Right ventricle myocardium inferior (tissue), 1 donor: Measurements from ENCODE around the gene DGCR2. TPM values are rescaled to one million over a fixed set of nuclear protein-coding genes. Genes with fewer than 3 reads are reported as not detected.
A peak's percentile ranks its signal among the peaks of the same experiment; 100 is the strongest.

ENCODE experiments used
- ATAC-seq: fragments of 200-7000 bp; cut with Tn5 transposase; one replicate; pipeline ENCODE4 v1.9.1; 2020; ENCODE audit warnings: mild to moderate bottlenecking, moderate library complexity
- DNase-seq: peaks from one replicate; pipeline ENCODE4 v3.0.0; 2021; ENCODE audit errors: missing footprints
- intact Hi-C: fragments of 100-400 bp; cut with DNase I; formaldehyde crosslinking; loops from one replicate; pipeline ENCODE4 v1.11.0; 2022
- total RNA-seq: library from RNA; stranded (reverse); fragmentation: NEBNext Ultra II Directional; extraction: Animal tissue kit (Norgen Biotek cat#: 25700); gene quantifications from one replicate; pipeline ENCODE4 v1.2.1, GENCODE V29; 2021
- donor health status: DM: no; HTN: yes; CAD: no; lungs with severe emphysema.

Gene DGCR2
- total RNA-seq, 1 donor from 2014 or later, result 29.9 TPM

DNA sequence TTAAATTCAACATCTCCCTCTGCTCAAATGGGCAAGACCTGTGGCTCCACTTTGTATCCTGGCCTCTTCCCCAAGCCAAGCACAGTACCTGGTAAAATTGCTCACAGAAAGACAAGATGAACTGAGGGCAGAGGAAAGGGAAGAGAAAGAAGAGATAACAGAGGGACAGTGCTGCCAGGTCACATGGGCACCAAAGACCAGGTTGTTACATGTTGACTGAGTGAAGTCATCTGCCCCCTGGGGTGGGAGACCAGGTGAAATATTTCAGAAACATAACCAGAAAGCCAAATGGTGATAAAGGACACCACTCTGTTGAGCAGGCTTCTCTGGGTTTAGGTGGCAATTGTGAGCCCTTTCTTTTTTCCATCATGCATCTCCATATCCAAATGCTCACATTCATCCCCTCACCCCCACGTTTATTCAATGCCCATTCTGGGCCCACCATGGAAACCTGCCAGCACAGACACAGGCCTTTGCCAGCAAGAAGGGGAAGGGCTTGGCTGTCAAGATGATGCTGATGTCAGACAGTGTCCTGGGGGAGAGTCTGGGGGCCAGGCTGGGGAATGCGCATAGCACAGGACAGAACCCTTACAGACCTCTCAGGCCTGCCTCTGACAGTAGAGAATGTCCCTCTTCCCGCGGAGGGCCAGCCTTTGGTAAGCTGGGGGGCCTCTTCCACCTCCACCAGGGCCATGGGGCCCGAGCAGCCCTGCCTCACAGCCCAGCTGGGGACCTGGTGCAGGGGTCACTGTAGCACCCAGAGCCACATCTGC lies 51.6 kb downstream of the DGCR2 start:
- DNase-seq (no peak), ATAC-seq (no peak)
- intact Hi-C loops, result no loop called here

DNA sequence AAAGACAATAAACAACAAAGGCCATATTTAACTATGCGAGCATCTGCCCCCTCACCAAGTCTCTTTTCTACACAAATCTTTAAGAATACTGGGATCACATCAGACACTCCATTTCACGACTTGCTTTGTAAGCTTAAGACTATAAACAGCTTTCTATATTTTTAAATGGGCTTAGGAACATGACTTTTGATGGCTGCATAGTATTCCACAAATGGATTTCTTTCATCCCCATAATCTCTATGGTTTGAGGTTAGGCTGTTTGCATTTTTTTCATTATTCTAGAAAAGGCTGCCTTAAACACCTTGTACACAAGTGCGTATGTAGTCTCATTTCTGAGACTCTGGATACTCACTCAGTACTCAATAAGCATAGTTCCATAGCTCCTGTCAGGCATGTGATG lies 52.8 kb downstream of the DGCR2 start:
- ATAC-seq (no peak), DNase-seq (no peak)
- intact Hi-C loops, result no loop called here

DNA sequence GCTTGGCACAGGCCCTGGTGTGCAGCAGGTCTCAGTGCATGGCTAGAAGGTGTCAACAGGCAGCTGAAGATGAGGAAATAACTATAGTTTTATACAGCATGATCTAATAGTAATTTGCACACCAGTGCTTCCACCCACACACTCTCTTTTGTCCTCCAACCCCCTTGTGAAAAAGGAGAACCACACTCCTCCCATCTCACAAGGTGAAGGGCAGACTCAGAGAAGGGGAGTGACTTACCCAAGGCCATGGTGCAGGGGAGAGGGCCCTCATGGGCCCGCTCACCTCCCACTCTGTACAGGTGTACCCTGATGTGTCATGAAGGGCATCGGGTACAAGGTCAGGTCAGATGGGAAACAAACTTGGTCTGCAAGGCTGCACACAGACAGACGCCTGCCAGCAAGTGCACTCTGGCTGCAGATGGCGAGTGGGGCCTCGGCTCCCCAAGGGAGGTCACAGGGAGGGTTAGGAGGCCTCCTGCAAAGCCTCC lies 53.4 kb downstream of the DGCR2 start:
- no peak for ATAC-seq

DNA sequence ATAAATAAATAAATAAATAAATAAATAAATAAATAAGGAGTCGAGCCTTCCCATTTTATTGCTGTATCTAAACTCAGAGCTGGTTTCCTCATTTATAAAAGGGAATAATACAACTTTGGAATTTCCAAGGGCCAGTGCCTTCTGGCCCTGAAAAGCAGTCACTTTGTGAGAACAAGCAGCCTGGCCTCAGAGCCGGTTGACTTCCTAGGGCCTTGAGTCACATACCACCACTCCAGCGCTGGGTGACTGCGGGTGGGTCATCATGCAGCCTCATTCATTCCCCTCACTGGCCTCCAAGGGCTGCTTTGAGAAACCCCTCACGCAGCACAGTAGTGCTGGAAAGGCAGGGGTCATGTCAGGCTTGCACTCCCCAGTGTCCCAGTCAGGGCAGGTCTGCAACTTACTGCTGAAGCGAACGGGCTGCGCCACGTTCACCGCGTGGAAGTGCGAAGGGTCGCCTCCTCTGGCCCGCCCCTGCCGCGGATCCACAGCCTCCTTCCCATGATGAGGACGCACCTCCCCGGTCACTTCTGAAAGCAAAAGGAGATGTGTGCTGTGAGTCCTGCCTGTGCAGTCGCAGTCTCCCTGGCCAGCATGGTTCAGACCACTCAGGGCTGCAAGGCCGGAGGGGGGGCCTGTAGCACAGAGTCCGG lies 54.4 kb downstream of the DGCR2 start:
- intact Hi-C loops, result no loop called here
- DNase-seq (no peak), ATAC-seq (no peak)

More for the DNA sequence above, 53.4 kb downstream of the DGCR2 start:
- DNase-seq, result no peak
- intact Hi-C loops, result no loop called here

DNA sequence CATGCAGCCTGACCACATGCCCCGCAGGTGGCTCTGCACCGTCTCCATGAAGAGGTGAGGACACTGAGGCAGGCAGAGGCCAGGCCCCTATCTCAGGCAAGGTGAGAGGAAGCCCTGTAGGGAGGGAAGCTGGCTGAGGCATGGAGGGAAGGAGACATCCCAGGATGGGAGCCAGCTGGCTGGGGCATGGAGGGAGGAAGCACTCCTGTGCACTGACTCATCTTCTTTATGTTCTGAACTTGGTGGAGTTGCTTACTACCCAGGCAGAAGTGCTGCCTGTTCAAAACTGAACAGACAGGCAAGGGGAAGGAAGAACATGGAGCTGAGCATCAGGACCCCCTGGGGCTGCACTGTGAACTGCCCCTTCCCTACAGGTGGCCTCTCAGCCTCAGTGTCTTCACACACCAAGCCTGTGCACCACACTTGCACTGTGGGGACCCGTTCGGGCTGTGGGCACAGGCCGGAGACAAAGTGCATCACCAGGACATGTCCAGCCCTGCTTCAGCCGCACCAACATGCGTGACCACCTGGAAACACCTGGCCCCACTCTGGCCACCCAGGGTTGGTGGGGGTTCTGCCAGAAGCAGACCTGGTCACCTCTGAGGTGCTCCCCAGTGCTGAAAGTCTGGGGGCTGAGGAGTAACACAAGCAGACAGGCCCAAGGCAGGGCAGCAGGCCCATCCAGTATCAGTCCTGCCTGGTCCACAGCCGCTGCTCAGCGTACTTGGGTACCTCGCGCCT lies 55.5 kb downstream of the DGCR2 start:
- no peak for ATAC-seq
- intact Hi-C loops, result no loop called here
- DNase-seq, result no peak

DNA sequence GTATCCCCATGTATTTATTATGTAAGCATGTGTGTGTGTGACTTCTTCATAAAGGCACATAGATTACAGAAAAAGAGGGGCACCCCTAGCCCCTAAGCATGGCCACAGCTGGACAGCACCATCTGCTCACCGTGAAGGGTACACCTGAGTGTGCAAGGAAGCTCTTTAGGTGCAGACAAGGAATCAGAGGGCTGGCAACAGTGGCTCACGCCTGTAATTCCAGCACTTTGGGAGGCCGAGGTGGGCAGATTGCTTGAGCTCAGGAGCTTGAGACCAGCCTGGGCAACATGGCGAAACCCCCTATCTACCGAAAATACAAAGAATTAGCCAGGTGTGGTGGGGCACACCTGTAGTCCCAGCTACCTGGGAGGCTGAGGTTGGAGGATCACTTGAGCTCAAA lies 56.3 kb downstream of the DGCR2 start:
- ATAC-seq (no peak), DNase-seq (no peak)
- intact Hi-C loops, result no loop called here

DNA sequence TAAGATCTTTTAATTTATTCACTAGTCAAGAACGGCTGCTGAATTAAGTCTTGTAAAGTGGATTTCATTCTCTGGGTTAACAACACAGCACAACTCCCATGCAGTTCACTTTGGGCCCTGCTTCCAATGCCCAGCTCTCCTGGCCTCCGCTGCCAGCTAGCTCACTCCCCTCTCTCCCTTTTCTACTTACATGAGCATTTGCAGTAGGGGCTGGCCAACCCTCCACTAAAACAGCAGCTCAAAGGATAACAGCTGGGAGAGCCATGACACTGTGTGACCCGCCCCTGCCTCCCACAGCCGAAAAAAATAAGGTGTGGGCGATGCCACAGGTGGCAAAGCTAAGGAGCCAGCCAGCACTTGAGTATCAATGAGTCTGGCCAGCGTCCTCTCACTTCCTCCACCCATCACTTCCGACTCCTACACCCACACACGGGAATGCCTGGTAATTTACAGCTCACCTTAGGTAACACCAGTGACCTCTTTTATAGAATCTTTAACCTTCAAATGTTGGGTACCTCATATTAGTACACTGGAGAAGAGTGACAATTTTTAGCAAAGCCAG lies 56.8 kb downstream of the DGCR2 start:
- intact Hi-C loops, result no loop called here
- DNase-seq, result no peak
- no peak for ATAC-seq

DNA sequence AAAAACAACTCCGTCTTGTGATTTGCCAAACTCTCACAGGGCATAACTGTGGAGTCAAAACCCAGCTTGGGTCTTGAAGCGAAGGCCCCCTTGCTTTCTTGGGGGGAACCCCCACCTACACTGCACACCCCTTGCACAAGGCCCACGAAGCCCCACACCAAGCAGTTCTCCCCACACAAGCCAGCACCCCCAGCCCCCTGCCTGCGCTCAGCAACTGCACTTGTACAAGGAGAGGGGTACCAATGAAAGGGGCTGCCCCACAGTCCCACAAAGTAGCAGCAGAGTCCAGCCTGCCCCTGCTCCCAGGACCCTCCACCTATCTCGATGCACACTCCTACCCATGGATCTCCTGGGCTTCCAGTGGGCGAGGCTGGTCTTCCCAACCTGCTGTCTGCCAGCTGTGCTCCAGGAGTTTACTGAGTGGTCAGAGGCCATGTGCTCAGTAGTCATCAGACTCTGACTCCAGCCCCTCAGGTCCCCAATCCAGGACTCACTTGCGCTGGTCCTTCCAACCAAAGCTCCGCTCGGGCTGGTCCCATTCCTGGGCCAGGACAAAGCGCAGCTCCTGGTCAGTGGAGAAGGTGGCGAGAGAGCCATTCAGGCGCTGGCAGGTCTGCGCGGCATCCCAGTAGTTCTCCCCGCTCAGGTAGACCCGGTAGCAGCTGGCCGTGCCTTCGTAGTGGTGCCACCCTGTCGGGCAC lies 57.7 kb downstream of the DGCR2 start:
- DNase-seq, result no peak
- peak; percentile 6 for ATAC-seq
- intact Hi-C loops, result no loop called here

DNA sequence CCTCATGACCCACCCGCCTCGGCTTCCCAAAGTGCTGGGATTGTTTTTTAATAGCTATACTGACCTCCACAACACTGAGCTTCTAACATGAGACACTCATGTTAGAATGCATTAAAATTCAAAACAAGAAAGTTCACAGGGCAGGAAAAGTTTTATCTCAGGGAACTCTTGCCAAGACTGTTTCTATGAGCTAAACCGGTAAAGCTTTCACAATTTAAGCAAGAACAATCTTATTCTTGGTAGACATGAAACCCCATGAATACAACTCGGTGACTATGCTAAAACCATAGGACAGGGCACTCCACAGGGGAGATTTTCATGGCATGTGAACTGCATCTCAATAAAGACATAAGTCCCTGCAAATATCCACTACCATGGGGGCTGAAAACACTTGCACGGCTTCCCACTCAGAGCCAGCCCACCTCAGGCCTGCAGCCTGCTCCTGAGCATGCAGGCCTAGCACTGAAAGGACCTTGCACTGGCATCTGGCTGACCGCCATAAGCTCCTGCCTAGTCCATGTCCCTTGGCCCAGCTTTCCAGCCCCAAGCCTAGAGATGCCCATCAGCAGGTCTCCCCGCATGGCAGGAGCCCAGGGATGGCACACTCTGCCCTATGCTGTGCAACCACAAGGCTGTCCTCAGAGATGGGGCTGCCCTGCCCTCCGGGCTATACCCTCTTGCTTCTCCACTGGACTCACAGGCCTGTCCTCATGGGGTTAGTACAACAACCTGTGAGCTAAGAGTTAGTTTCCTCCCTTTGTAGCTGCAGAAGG lies 58.4 kb downstream of the DGCR2 start:
- DNase-seq (no peak), ATAC-seq (peak; percentile 18)
- intact Hi-C loops, result no loop called here

DNA sequence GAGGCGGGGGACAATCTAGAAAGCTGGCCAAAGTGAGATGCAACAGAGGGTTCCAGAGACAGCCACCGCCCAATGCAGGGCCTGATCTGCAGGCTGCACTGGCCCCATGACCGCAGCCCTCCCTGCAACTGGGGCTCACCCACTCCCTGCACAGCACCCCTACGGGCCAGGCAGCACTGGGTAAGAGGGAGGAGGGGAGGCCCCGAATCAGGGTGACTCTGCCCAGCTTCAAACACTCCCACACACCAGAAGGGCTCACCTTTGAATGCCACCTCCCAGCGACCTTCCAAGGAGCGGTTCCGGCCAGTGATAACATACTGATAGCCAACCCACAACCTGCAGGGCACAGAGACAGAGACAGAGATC lies 59.3 kb downstream of the DGCR2 start:
- ATAC-seq, result no peak
- intact Hi-C loops, result no loop called here

DNA sequence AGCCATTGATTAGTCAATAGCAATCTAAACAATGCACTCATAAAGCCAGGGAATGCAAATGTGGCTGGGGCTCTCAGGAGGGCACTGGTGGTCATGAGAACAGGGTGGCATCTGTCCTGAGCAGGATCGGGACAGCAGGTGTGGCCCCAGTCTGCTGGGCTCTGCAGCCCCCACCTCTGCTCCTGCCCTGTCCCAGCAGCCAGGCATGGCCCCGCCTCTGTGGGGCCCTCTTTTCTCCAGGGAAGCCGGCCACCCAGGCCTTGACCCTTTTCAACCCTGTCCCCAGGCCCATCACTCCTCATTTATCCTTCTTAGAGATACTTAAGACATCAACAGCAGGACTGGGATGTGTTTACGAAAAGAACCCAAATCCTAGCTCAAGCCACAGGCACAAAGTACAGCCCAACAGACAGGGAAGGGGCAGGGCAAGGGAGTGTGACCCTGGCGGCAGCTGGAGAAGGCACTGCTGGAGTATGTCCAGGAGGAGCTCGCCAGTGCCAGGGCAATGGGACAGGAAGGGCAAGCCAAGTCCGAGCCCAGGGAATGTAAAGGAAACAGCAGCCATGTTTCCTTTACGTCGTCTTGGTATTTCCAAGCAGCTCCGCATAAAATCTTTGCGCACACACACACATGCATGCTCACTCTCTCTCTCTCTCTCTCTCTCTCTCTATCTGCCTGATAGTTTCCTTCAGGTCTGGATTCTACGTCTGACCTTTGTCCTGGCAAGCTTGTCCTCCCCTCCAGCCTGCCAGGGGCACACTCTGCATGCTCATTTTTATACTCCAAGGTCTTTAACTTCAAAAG lies 59.9 kb downstream of the DGCR2 start:
- no peak for DNase-seq
- intact Hi-C loops, result no loop called here
- ATAC-seq, result no peak

More for the DNA sequence above, 59.3 kb downstream of the DGCR2 start:
- no peak for DNase-seq

DNA sequence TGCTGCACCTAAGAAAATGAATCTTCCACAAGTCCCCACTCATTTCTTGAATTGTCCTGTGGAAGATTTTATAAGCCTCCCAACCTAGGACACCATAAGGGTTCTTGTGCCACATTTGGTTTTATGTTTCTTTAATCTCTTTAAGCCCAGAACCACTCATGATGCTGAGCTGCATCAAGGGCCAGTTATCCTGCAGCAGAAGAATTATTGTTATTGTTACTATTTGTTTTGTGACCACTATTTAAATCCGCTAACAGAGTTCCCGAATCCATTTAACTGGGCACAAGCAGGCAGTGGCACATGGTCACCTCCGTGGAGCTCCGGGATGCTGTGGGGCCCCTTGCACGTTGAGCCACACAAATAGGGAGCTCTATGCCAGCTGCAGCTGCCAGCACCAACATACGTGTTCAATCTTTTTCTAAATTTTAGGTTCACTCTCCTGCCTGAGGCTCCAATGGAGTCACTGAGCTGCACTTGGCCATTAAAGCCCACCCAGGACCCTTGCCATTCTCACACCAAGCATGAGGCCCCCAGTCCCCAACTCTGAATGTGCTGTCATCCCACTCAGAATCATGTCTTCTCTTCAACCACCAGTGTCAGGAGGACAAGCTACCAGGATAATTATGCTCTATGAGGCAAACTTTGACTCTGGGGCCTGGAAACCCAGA lies 60.6 kb downstream of the DGCR2 start:
- DNase-seq (no peak), ATAC-seq (no peak)
- intact Hi-C loops, result no loop called here

DNA sequence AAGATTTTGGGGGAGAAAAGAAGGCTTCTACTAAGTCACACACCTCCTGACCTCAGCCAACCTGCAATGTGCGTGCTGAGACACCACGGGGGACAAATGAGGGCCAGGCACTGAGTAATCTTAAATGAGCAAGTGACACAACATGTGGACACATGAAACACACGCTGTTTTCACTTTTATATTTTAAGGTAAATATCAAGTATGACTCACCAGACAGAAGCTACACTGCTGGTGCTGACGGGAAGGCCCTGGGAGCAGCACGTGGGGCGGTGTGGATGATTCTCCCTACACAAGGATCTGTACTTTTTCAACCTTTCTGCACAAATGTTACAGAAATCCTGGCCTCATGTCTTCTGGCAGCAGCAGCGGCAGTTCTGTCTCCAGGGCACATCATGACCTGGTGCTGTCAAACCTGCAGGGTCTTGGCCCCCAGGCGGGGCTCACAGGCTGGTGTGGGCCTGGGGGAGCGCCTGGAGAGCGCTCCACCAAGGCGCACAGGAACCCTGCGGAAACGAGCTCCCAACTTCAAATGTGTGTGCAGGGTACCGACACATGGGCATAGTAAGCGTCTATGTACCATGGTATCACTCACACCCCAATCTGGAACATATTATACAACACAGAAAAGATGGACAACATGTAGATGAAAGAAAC lies 61.7 kb downstream of the DGCR2 start:
- ATAC-seq (no peak), DNase-seq (no peak)

DNA sequence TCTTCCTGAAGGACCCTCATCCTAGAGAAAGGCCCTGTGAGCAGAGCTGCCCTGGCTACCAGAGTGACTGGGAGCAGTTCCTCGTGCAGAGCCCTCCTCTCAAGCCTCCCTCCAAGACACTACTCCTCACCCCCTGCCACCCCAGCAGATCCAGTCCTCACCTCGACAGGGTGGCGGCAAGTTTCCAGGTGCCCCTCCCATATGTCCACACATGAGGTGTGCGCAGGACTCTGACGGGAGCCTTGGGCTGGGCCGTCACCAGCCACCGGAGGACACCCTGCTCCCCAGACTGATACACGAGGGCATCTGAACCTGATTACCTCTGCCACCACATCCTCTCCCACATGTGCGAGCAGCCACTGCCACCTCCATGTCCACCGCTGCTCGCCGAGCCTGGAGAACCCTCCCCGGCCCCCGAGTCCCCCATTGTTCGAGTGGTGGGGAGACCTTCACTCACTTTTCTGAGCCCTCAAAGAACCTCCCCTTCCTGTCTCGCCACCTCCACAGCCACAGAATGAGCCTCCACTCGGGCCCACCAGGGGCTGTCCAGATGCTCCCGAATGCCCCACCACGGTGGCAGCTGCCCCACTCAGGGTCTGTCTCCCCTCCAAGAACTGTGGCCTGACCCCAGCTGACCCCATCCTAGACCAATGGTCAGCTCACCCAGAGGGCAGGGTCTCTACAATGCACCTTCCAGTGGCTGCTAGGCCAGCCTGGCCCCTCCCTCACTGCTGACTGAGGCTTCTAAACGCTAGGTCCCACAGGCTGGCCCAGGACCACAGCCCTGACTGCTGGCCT lies 62.5 kb downstream of the DGCR2 start:
- peak; percentile 37 for DNase-seq
- intact Hi-C loops, result no loop called here
- no peak for ATAC-seq

More for the DNA sequence above, 61.7 kb downstream of the DGCR2 start:
- intact Hi-C loops, result no loop called here

DNA sequence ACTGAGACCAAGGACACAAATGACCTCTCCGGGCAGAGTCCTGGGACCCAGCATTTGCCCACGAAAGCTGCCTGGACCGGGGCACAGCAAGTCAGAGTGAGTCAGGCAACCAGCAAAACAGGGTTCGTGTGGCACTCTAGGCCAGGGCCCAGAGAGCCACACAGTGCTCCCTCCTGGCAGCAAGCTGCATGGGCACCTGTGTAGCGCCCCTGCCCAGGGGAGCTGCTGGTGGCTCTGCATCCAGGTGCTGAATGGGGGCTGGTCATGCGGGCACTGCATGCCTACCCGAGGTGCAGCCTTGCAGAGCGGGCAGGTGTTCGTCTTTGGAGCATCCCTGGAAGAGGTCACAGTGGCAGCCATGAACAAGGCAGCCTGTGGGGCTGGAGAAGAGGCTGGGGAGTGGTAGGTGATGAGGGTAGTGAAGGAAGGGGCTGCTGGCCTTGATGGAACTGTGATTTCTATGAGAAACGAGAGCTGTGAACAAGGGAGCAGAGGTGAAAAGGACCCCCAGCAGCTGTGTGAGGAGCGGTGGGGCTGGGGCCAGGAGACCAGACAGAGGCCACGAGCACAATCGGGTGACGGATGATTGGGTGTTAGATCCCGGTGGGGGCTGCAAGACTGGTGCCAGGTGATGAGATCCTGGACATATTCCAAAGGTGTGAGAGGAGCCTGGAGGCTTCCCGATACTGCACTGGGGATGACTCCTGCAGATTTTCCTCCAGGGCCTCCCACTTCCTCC lies 63.3 kb downstream of the DGCR2 start:
- peak; percentile 53 for DNase-seq
- ATAC-seq, result no peak
- intact Hi-C loops, result no loop called here
